Cardiac ventricle fibroblast (primary cell): ENCODE results near the gene PRR20A. TPM values are rescaled to one million over a fixed set of nuclear protein-coding genes. Genes with fewer than 3 reads are reported as not detected.

Experiments used
- total RNA-seq: library from RNA; depleted of rRNA; stranded (reverse); fragments of >200 nt; gene quantifications from 2 replicates; pipeline ENCODE4 v1.2.3, GENCODE V29; 2015

Gene PRR20A
- total RNA-seq: not detected in 2 replicates

GRCh38 chr13:57140235-57140968 is at the start of gene PRR20A:
Gene PRR20A (plus strand): TSS chr13:57140918. CDS start chr13:57141305, 387 bp downstream.

GRCh38 chr13:57147188-57147587 is 6.5 kb downstream of the PRR20A start, which contains the start of gene PRR20B:
Gene PRR20B (plus strand): TSS chr13:57147488. CDS start chr13:57147875, 387 bp downstream.

GRCh38 chr13:57153761-57154160 is 13.0 kb downstream of the PRR20A start, which contains the start of gene PRR20C:
Gene PRR20C (plus strand): TSS chr13:57154061. CDS start chr13:57154448, 387 bp downstream.

GRCh38 chr13:57160332-57160731 is 19.6 kb downstream of the PRR20A start, which contains the start of gene PRR20D:
Gene PRR20D (plus strand): TSS chr13:57160632. CDS start chr13:57161019, 387 bp downstream.

GRCh38 chr13:57166897-57167296 is 26.2 kb downstream of the PRR20A start, which contains the start of gene PRR20E:
Gene PRR20E (plus strand): TSS chr13:57167197. CDS start chr13:57167584, 387 bp downstream.

Other genes with a start within 250 kb of the PRR20A start
- not detected in 2 replicates for gene PRR20B, start 6.6 kb downstream of the PRR20A start, total RNA-seq
- not detected in 2 replicates for gene PRR20C, start 13.1 kb downstream of the PRR20A start, total RNA-seq
- not detected in 2 replicates for gene PRR20D, start 19.7 kb downstream of the PRR20A start, total RNA-seq
- gene PRR20E, start 26.3 kb downstream of the PRR20A start, total RNA-seq: not detected in 2 replicates